Measurements from ENCODE around the gene PIK3R4.

Gene PIK3R4

GRCh38 chr3:130699765-130700164, 46.9 kb downstream of the PIK3R4 start:
- TF ChIP-seq, protein P1, sequence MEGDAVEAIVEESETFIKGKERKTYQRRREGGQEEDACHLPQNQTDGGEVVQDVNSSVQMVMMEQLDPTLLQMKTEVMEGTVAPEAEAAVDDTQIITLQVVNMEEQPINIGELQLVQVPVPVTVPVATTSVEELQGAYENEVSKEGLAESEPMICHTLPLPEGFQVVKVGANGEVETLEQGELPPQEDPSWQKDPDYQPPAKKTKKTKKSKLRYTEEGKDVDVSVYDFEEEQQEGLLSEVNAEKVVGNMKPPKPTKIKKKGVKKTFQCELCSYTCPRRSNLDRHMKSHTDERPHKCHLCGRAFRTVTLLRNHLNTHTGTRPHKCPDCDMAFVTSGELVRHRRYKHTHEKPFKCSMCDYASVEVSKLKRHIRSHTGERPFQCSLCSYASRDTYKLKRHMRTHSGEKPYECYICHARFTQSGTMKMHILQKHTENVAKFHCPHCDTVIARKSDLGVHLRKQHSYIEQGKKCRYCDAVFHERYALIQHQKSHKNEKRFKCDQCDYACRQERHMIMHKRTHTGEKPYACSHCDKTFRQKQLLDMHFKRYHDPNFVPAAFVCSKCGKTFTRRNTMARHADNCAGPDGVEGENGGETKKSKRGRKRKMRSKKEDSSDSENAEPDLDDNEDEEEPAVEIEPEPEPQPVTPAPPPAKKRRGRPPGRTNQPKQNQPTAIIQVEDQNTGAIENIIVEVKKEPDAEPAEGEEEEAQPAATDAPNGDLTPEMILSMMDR (IDR thresholded peaks at IDR 0.05; ENCODE audit: low read length, missing control alignments): peak; percentile 55
- DNase-seq (ENCODE audit: low read depth): peak; percentile 45
- H3K4me3 ChIP-seq (replicated peaks; ENCODE audit: low read depth, low read length): no peak overlapping the region

DNA sequence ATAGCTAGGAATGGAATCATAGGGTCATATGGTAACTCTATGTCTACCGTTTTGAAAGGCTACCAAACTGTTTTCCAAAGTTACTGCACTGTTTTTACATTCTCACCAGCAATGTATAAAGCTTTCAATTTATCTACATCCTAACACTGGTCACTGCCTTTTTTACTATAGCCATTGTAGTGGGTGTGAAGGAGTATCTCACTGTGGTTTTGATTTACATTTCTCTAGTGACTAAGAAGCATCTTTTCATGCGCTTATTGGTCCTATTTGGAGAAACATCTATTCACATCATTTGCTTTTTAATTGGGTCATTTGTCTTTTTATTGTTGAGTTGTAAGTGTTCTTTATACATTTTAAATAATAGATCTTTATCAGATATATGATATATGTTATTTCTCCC, 53.3 kb downstream of the PIK3R4 start:
- H3K4me3 ChIP-seq (replicated peaks; ENCODE audit: low read depth, low read length): no peak overlapping the region
- TF ChIP-seq, protein P1 (IDR thresholded peaks at IDR 0.05; ENCODE audit: low read length, missing control alignments): no peak
- no peak for DNase-seq (ENCODE audit: low read depth)

- TF ChIP-seq, protein P1 (IDR thresholded peaks at IDR 0.05; ENCODE audit: low read length, missing control alignments): no peak
- peak; percentile 38 for DNase-seq (ENCODE audit: low read depth)
- H3K4me3 ChIP-seq (replicated peaks; ENCODE audit: low read depth, low read length): no peak overlapping the region
Measured at GRCh38 chr3:130692455-130692854, 54.2 kb downstream of the PIK3R4 start.

DNA sequence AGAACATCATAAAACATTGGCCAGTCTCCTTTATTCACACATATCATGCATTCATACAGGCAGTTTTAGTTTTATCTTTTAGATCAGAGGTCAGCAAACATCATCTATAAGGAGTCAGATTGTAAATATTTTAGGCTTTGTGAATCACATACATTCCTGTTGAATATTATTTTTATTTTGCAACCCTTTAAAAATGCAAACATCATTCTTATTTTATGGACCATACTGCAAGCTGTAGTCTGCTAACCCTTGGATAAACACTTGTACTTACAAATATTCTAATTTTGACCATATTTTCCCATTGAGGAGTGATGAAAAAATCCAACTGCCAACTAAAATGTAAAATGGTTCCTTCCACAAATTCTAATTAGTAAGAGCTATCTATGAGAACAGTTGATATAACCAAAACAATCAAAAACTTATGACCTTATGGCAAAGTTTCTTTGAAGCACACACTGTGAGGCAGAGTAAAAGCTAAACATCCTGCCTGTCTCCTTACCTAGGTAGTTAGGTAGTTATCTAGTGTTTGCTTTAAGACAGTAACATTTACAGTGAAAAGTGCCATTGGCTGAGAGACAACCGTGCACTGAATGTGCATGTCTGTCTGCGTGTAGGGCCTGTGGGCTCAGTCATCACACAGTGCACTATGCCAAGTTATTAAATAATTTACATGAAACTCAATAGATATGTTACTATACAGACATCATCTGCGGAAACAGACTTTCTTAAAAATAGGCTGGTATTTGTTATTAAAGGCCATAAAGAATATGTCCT, 57.7 kb downstream of the PIK3R4 start:
- H3K4me3 ChIP-seq (replicated peaks; ENCODE audit: low read depth, low read length): no peak overlapping the region
- TF ChIP-seq, protein P1 (IDR thresholded peaks at IDR 0.05; ENCODE audit: low read length, missing control alignments): no peak
- no peak for DNase-seq (ENCODE audit: low read depth)

DNA sequence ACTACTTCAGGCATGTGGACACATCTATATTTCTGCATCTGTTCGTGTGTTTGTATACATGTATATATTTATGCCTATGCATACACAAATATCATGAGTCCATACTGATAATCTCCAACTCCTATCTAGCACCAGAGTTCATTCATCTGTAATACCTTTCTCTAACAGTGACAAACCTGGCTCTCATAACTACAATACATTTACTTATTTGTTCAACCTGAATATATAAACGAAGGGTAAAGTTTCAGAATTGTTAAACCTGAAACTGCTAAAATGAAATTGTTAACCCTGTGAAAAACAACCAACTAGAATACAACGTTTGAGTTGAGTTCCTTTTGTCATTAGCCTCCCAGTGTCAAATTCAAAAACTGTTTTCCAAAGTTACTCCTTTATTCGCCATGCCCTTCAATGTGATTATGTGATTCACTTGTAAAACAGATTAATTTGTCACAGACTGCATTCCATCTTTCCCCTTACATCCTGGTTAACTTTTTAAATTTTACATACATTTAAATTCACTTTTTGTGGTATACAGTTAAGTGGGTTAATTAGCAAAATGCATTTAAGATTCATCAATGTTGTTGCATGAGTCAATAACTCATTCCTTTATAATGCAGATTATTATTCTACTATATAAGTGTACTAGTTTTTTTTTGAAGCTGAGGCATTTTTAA, 58.5 kb downstream of the PIK3R4 start:
- no peak for DNase-seq (ENCODE audit: low read depth)
- TF ChIP-seq, protein P1 (IDR thresholded peaks at IDR 0.05; ENCODE audit: low read length, missing control alignments): no peak
- no peak overlapping the region for H3K4me3 ChIP-seq (replicated peaks; ENCODE audit: low read depth, low read length)

- no peak for DNase-seq (ENCODE audit: low read depth)
- TF ChIP-seq, protein P1 (IDR thresholded peaks at IDR 0.05; ENCODE audit: low read length, missing control alignments): no peak
- H3K4me3 ChIP-seq (replicated peaks; ENCODE audit: low read depth, low read length): no peak overlapping the region
Measured at GRCh38 chr3:130687327-130687726, 59.3 kb downstream of the PIK3R4 start.

Measured in fibroblast of pulmonary artery (primary cell).